H1 (cell line): ENCODE results near the gene TNFSF12. TPM values are rescaled to one million over a fixed set of nuclear protein-coding genes. Genes with fewer than 3 reads are reported as not detected.

ENCODE experiments used
- CHD2 ChIP-seq: IDR thresholded peaks from 2 replicates; pipeline ENCODE4 v1.6.1; 2012; ENCODE audit warnings: low read length, improper control_type of control experiment
- HDAC6 ChIP-seq: IDR thresholded peaks from one replicate; pipeline ENCODE4 v1.7.1; 2012; ENCODE audit warnings: low read depth, mild to moderate bottlenecking, inconsistent platforms, low read length, moderate library complexity
- NANOG ChIP-seq: IDR thresholded peaks from 2 replicates; pipeline ENCODE4 v1.6.1; 2011; ENCODE audit warnings: low read length, low read depth, mild to moderate bottlenecking, inconsistent platforms; ENCODE audit not compliant: insufficient read depth, poor library complexity, severe bottlenecking
- POLR2A ChIP-seq, 2 experiments: IDR thresholded peaks; 1 replicate in 1 of 2; 2 replicates in 1 of 2; pipeline ENCODE4 v1.6.1; 2011; ENCODE audit warnings: low read depth in 2 of 2, low read length in 2 of 2, mild to moderate bottlenecking in 2 of 2; ENCODE audit errors: control extremely low read depth in 1 of 2
- RAD21 ChIP-seq, 2 experiments: IDR thresholded peaks in 1 of 2; conservative IDR thresholded peaks in 1 of 2; 2 replicates each; pipeline ENCODE4 v1.6.1; 2011; ENCODE audit warnings: low read depth in 2 of 2, low read length in 2 of 2, improper control_type of control experiment in 1 of 2, inconsistent platforms in 1 of 2, mild to moderate bottlenecking in 1 of 2, moderate library complexity in 1 of 2
- polyA plus RNA-seq, 7 experiments: library from polyadenylated mRNA; depleted of rRNA in 3 of 7; stranded (reverse) in 5 of 7; unstranded in 2 of 7; fragments of >200 nt in 5 of 7; fragments of 200-250 nt in 2 of 7; gene quantifications; 1 replicate in 5 of 7; 2 replicates in 1 of 7; 4 replicates in 1 of 7; pipeline versions ENCODE4 v1.2.1 to v1.2.3, GENCODE V29; 2011 to 2013; ENCODE audit warnings: missing spikeins in 2 of 7, mixed read lengths in 2 of 7
- total RNA-seq: library from RNA; stranded (reverse); fragmentation: NEBNext Ultra II Directional; extraction: Animal tissue kit (Norgen Biotek cat#: 25700); gene quantifications from 2 replicates; pipeline ENCODE4 v1.2.1, GENCODE V29; 2021
- TF ChIP-seq, protein P1 (sequence below): fragments of 300-600 bp; sonication (generic); IDR thresholded peaks from 2 replicates; pipeline ENCODE4 v1.7.1; 2012; ENCODE audit warnings: low read length, moderate library complexity, mild to moderate bottlenecking, inconsistent platforms; ENCODE audit not compliant: insufficient replicate concordance

Gene TNFSF12
- total and polyA plus RNA-seq, 2 of the 8 experiments (the other 6 are each of a cell fraction or from before 2014, with no cell fraction given), result 7.2 to 9.6 TPM

GRCh38 chr17:7513850-7514419, 34.9 kb upstream of the TNFSF12 start (continued):
- TF ChIP-seq, protein P1, sequence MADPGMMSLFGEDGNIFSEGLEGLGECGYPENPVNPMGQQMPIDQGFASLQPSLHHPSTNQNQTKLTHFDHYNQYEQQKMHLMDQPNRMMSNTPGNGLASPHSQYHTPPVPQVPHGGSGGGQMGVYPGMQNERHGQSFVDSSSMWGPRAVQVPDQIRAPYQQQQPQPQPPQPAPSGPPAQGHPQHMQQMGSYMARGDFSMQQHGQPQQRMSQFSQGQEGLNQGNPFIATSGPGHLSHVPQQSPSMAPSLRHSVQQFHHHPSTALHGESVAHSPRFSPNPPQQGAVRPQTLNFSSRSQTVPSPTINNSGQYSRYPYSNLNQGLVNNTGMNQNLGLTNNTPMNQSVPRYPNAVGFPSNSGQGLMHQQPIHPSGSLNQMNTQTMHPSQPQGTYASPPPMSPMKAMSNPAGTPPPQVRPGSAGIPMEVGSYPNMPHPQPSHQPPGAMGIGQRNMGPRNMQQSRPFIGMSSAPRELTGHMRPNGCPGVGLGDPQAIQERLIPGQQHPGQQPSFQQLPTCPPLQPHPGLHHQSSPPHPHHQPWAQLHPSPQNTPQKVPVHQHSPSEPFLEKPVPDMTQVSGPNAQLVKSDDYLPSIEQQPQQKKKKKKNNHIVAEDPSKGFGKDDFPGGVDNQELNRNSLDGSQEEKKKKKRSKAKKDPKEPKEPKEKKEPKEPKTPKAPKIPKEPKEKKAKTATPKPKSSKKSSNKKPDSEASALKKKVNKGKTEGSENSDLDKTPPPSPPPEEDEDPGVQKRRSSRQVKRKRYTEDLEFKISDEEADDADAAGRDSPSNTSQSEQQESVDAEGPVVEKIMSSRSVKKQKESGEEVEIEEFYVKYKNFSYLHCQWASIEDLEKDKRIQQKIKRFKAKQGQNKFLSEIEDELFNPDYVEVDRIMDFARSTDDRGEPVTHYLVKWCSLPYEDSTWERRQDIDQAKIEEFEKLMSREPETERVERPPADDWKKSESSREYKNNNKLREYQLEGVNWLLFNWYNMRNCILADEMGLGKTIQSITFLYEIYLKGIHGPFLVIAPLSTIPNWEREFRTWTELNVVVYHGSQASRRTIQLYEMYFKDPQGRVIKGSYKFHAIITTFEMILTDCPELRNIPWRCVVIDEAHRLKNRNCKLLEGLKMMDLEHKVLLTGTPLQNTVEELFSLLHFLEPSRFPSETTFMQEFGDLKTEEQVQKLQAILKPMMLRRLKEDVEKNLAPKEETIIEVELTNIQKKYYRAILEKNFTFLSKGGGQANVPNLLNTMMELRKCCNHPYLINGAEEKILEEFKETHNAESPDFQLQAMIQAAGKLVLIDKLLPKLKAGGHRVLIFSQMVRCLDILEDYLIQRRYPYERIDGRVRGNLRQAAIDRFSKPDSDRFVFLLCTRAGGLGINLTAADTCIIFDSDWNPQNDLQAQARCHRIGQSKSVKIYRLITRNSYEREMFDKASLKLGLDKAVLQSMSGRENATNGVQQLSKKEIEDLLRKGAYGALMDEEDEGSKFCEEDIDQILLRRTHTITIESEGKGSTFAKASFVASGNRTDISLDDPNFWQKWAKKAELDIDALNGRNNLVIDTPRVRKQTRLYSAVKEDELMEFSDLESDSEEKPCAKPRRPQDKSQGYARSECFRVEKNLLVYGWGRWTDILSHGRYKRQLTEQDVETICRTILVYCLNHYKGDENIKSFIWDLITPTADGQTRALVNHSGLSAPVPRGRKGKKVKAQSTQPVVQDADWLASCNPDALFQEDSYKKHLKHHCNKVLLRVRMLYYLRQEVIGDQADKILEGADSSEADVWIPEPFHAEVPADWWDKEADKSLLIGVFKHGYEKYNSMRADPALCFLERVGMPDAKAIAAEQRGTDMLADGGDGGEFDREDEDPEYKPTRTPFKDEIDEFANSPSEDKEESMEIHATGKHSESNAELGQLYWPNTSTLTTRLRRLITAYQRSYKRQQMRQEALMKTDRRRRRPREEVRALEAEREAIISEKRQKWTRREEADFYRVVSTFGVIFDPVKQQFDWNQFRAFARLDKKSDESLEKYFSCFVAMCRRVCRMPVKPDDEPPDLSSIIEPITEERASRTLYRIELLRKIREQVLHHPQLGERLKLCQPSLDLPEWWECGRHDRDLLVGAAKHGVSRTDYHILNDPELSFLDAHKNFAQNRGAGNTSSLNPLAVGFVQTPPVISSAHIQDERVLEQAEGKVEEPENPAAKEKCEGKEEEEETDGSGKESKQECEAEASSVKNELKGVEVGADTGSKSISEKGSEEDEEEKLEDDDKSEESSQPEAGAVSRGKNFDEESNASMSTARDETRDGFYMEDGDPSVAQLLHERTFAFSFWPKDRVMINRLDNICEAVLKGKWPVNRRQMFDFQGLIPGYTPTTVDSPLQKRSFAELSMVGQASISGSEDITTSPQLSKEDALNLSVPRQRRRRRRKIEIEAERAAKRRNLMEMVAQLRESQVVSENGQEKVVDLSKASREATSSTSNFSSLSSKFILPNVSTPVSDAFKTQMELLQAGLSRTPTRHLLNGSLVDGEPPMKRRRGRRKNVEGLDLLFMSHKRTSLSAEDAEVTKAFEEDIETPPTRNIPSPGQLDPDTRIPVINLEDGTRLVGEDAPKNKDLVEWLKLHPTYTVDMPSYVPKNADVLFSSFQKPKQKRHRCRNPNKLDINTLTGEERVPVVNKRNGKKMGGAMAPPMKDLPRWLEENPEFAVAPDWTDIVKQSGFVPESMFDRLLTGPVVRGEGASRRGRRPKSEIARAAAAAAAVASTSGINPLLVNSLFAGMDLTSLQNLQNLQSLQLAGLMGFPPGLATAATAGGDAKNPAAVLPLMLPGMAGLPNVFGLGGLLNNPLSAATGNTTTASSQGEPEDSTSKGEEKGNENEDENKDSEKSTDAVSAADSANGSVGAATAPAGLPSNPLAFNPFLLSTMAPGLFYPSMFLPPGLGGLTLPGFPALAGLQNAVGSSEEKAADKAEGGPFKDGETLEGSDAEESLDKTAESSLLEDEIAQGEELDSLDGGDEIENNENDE, result no peak
- TF ChIP-seq NANOG (no peak), RAD21 (IDR thresholded peaks at IDR 0.05 in 1 of 2, conservative IDR thresholded peaks at IDR 0.05 in 1 of 2; ENCODE audit: low read depth in 2 of 2, low read length in 2 of 2) (no peak), POLR2A (IDR thresholded peaks at IDR 0.05; ENCODE audit: control extremely low read depth in 1 of 2, low read depth in 2 of 2, low read length in 2 of 2) (no peak), HDAC6 (no peak), CHD2 (no peak)
- TF ChIP-seq, all 59 proteins: peak for 0
